Fibroblast of skin of back (primary cell): ENCODE measurements around the gene GPR153.

Experiments used
- DNase-seq: peaks from one replicate; pipeline ENCODE4 v3.0.0-alpha.2; 2013

The GPR153 gene

DNA sequence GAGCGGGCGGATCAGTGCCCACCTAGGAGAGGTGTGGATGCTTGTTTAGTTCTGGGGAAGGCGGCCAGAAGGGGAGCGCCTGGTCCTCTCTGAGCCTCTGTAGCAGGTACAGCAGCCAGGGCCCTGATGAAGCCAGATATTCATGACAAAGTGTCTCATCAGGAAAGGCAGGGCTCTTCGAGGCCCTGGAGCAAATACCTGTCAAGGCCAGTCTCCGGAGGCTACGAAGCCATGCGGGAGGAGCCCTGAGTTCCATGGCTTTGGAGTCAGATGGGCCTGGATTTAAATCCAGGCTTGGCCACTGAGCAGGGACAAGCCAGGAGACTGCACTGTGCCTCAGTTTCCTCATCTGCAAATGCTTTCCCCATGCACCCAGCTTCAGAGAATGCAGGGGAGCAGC, 25.4 kb upstream of the GPR153 start:
- no peak for DNase-seq

DNA sequence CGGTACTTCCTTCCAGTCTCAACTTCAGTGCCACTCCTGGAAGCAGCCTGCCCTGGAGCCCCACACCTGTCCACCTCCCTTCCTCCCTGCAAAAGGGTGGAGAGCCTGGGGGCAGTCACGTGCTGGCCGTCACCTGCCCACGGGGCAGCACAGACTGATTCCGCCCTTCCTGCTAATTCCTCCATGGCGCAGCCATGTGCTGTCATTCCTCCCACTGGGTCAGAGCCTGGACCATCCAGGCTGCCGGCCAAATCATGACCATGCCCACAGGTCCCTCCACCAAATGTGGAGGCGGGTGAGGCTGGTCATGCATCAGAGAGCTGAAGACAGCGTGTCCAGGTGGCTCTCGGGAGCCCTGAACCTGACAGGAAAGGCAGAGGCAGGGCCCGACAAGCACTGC, 24.4 kb upstream of the GPR153 start:
- no peak for DNase-seq

DNA sequence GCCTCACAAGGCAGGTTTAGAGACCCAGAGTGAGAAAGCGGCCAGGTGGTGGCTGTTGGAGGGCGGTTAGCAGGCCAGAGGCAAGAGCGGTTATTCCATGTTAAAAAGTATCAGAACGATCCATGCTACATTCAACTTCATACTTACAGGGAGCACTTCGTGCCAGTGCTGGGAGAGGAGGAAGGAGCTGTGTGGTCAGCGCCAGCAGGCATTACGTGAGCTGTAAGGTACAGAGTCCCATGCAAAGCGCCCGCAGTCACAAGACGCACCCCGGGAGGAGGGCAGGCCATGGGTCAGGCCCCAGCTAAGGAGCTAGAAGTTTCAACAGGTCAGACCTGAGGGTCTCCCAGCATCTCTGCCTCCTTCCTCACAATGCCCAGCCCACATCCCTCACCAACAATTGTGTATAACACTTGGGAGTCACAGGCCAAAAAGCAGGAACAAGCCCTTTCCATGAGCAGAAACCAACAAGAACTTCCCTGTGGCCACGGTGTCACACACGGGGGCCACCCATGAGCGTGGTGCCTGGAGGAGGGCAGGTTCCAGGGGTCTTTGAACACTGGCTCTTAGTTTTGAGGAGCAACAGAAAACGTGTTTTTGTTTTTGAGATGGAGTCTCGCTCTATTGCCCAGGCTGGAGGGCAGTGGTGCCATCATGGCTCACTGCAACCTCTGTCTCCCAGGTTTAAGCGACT, 21.8 kb upstream of the GPR153 start:
- no peak for DNase-seq

GRCh38 chr1:6281511-6282402, 20.9 kb upstream of the GPR153 start:
- no peak for DNase-seq

DNA sequence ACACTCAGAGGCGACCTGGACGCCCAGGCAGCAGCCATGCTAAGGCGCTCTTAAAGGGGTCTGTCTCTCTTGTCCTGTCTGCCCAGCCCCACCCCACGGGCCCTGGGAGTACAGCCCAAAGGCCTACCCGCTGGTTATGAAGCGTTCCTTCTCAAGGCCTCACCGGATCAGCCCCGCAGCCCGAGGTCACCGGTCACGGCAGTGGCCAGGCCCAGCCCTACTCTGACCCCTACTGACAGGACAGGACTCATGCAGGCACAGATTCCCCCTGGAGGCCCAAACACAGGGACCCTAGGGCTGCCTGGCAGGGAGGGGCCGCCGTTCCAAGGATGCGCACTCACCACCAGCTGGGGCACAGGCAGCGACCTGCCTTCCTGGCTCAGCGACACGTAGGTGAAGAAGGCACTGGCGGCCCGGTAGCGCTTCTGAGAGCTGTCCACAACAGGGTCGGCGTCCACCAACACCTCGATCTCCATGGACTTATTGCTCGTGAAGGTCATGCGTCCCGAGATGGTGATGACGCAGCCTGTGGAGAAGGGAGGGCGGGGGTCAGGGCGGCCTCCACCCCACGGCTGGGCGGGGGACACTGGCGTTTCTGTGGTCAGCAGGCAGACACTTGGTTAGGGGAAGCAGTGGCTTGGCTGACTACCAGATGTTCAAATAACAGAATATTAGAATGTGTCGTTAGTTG, 20.0 kb upstream of the GPR153 start:
- no peak for DNase-seq

DNA sequence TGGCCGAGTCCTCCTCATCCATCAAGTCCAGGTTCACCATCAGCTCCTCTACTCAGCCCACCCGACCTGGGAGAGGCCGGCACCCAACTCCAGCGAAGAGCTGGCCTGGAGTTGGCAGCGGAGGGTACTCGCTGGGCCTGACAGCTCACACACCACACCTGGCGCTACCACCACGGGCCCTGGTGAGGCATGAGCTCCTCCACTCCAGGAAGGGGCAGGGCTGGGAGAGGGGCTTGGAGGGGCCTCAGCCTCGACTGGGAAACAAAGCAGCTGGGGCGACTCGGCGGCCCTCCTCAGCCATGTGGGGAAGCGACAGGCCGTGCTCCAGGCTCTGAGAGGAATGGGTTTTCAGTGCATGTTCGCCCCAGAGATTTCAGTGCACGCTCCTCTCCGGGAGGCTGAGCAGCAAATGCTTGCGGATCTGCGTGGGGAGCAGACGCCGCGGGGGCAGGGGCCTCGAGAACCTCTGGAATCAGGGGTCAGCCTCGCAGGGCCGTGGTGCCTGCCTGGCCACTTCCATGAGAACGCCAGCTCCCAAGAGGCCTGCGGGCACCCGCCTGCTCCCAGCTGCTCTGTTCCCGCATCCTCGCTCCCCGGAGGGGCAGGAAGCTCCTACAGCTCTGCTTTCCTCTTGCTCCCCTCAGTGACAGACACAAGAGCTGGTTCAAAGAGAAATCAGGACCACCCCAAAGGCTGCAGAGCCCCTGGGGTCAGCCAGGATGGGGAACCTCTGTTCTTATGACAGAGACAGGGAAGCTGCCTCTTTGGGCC, 18.9 kb upstream of the GPR153 start:
- no peak for DNase-seq

DNA sequence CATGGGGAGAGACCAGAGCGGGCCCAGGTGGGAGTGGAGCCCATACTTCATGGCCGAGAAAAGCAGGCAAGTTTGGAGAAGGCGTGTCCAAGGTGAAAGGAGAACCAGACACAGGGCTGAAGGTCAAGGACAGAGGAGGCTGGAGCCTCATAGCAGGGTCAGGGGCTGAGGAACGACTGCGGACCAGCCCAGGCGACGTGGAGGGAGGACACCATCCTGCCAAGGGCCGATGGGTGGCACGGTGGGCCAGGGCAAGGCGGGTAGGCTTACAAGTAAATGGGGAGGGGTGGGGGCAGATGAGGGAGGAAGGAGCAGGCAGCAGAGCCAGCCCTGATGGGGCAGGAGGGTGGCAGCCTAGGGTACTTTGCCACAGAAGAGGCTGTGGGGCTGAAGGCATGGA, 18.2 kb upstream of the GPR153 start:
- no peak for DNase-seq

DNA sequence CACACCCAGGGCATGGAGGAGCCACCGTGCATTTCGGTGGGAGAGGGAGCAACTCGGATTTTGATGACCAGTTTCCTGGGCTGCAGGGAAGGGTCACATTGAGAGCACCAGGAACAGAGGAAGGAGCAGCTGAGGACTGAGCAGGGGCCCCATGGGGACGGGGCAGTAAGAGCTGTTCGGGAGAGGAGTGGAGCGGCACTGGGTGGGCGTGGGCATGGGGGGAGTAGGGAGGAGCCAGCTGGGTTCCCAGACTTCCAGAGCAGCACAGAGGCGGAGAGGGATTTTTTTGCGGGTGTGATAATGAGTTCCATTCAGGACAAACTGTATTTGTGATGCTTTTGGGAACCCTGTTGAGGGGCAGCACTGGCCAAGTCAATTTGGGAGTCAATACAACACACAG, 17.4 kb upstream of the GPR153 start:
- no peak for DNase-seq

- no peak for DNase-seq
Measured at GRCh38 chr1:6276811-6277555, 16.1 kb upstream of the GPR153 start.

GRCh38 chr1:6275826-6276782, 15.2 kb upstream of the GPR153 start:
- peak; percentile 84 for DNase-seq

DNA sequence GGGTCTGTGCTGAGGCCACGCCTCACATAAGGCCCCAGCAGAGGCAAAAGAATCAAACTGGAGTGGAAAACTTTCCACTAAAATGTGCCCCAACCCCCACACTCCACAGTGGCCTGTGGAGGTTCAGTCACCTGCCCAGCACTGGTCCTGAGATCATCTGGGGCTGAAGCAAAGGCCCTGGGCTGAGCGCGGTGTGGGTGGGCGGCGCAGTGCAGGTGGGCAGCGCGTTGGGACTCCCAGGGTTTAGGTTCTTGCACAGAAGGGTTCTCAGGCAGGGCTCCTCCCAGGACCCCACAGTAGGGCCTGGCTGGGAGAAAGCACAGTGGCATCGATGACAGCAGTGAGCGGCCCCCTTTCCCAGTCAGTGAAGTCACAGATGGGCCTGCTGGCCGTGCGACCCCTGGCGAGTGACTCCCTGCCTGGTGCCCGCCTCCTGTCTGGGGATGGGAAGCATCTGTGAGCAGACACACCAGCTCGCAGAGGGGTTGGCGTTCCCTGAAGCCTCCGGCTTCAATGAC, 13.8 kb upstream of the GPR153 start:
- DNase-seq, result no peak

GRCh38 chr1:6274102-6274501, 13.2 kb upstream of the GPR153 start:
- DNase-seq, result no peak

- peak; percentile 68 for DNase-seq
Measured at GRCh38 chr1:6273380-6273891, 12.5 kb upstream of the GPR153 start.

GRCh38 chr1:6272868-6273267, 12.0 kb upstream of the GPR153 start:
- DNase-seq, result no peak

GRCh38 chr1:6272452-6272851, 11.6 kb upstream of the GPR153 start:
- DNase-seq, result no peak

DNA sequence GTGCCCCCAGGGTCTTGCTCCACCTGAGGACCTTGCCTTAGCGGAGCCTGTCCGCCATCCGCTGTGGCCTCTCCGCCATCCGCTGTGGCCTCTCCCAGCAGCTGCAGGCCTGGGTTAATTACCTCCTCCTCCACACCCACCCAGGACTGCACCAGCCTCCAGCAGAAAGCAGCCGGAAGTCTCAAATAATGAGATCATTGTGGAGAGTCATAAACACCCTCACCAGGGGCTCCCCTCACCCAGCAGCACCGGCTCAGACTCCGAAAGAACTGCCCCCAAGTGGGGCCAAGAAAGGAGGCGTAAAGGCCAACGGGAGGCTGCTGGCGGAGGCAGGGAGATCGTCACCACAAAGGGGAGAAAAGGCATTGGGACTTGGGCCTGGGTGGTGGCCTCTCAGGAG, 10.7 kb upstream of the GPR153 start:
- peak; percentile 40 for DNase-seq

GRCh38 chr1:6271006-6271405, 10.1 kb upstream of the GPR153 start:
- DNase-seq, result no peak

DNA sequence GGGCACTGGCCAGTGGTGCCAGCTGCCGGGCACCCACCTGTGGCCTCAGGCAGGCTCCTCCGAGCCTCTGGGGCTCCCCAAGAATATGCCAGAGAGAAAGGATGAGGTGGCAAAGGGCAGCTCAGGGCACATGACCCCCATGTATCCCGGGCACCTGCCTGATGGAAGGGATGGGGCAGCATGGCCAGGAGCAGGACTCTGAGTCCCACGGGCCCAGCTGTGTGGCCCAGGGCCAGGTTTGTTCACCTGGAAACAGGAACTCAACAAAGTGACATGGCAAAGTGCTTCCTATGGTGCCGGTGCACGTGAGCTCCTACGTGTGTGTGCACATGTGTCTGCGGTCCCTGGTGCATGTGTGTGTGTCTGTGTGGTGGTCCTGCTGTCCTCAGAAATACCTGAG, 9.5 kb upstream of the GPR153 start:
- no peak for DNase-seq

GRCh38 chr1:6269720-6270400, 9.0 kb upstream of the GPR153 start:
- DNase-seq, result peak; percentile 39

GRCh38 chr1:6269296-6269695, 8.4 kb upstream of the GPR153 start:
- no peak for DNase-seq
